Naive B cell (primary cell): ENCODE results near the gene GARS1. TPM values are rescaled to one million over a fixed set of nuclear protein-coding genes. Genes with fewer than 3 reads are reported as not detected.
"Not testable (repeated sequence)": the region's sequence is repeated elsewhere in the genome, so short reads cannot be mapped to it uniquely, and the experiment has no call there.

Source experiments
- ATAC-seq, 2 donors: fragments of 150-1000 bp; cut with Tn5 transposase; 2 replicates each; pipeline ENCODE4 v1.10.0; 2021; ENCODE audit warnings: low read depth in 2 of 2, mild to moderate bottlenecking in 2 of 2, moderate library complexity in 2 of 2
- DNase-seq: peaks from one replicate; pipeline ENCODE4 v3.0.0; 2022
- H3K27ac Mint-ChIP-seq, 6 donors: one replicate each; pipeline ENCODE4 v1.8.0; 2020 to 2022; ENCODE audit warnings: mild to moderate bottlenecking in 6 of 6, mixed read lengths in 6 of 6, moderate library complexity in 5 of 6, inconsistent platforms in 2 of 6
- H3K27me3 Mint-ChIP-seq, 3 donors: one replicate each; pipeline ENCODE4 v1.8.0; 2021 to 2022; ENCODE audit warnings: mixed read lengths in 3 of 3, mild to moderate bottlenecking in 1 of 3
- H3K36me3 Mint-ChIP-seq, 2 donors: one replicate each; pipeline ENCODE4 v1.8.0; 2020 to 2022; ENCODE audit warnings: mixed read lengths in 2 of 2, inconsistent platforms in 1 of 2, mild to moderate bottlenecking in 1 of 2
- H3K4me1 Mint-ChIP-seq, 3 donors: one replicate each; pipeline ENCODE4 v1.8.0; 2020 to 2022; ENCODE audit warnings: mixed read lengths in 3 of 3, inconsistent platforms in 1 of 3, mild to moderate bottlenecking in 1 of 3, moderate library complexity in 1 of 3
- H3K4me3 Mint-ChIP-seq, 8 donors: one replicate each; pipeline ENCODE4 v1.8.0; 2020 to 2022; ENCODE audit warnings: mild to moderate bottlenecking in 8 of 8, mixed read lengths in 8 of 8, moderate library complexity in 8 of 8, inconsistent platforms in 2 of 8
- H3K9me3 Mint-ChIP-seq, 7 donors: one replicate each; pipeline ENCODE4 v1.8.0; 2020 to 2022; ENCODE audit warnings: mixed read lengths in 7 of 7, mild to moderate bottlenecking in 5 of 7, inconsistent platforms in 2 of 7, moderate library complexity in 1 of 7
- polyA plus RNA-seq, 6 donors: library from polyadenylated mRNA; unstranded; fragments of 300-500 nt; fragmentation: Illumina TruSeq; gene quantifications; one replicate each; pipeline ENCODE4 v1.2.3, GENCODE V29; 2021; ENCODE audit warnings: low read depth in 6 of 6

GARS1 gene
- polyA plus RNA-seq, 6 donors from 2014 or later = 46.9 to 72.4 (median 55.9) TPM

- DNase-seq (no peak), ATAC-seq (no peak)
- Mint-ChIP-seq H3K9me3 (no peaks in the 10 kb centered on the region), H3K4me1 (peaks cover 0 to 6% (median 5%) of the 10 kb centered on the region in 3 donors), H3K36me3 (peaks cover 11 to 21% of the 10 kb centered on the region in 2 donors), H3K27me3 (no peaks in the 10 kb centered on the region), H3K27ac (no peak overlapping the region), H3K4me3 (no peak overlapping the region)
These were observed 21.6 kb downstream of the GARS1 start for GRCh38 chr7:30616318-30616717.

GRCh38 chr7:30617359-30617758, 22.7 kb downstream of the GARS1 start:
- no peak for ATAC-seq
- H3K36me3 Mint-ChIP-seq = peaks cover 20 to 26% of the 10 kb centered on the region in 2 donors
- no peak overlapping the region for H3K27ac Mint-ChIP-seq
- no peaks in the 10 kb centered on the region for H3K27me3 Mint-ChIP-seq
- DNase-seq = no peak
- H3K9me3 Mint-ChIP-seq = no peaks in the 10 kb centered on the region
- no peak overlapping the region for H3K4me3 Mint-ChIP-seq
- H3K4me1 Mint-ChIP-seq = peaks cover 0 to 6% (median 5%) of the 10 kb centered on the region in 3 donors

GRCh38 chr7:30618080-30618676, 23.5 kb downstream of the GARS1 start:
- DNase-seq (no peak), ATAC-seq (no peak)
- Mint-ChIP-seq H3K4me1 (peaks cover 0 to 5% (median 5%) of the 10 kb centered on the region in 3 donors), H3K36me3 (peaks cover 19 to 21% of the 10 kb centered on the region in 2 donors), H3K4me3 (no peak overlapping the region), H3K9me3 (no peaks in the 10 kb centered on the region), H3K27ac (no peak overlapping the region), H3K27me3 (no peaks in the 10 kb centered on the region)

- Mint-ChIP-seq H3K27ac (peak overlapping the region in 1 of 6 donors; percentile 88), H3K36me3 (peaks cover 14 to 29% of the 10 kb centered on the region in 2 donors)
These were observed 24.3 kb downstream of the GARS1 start for GRCh38 chr7:30618961-30619360.

DNA sequence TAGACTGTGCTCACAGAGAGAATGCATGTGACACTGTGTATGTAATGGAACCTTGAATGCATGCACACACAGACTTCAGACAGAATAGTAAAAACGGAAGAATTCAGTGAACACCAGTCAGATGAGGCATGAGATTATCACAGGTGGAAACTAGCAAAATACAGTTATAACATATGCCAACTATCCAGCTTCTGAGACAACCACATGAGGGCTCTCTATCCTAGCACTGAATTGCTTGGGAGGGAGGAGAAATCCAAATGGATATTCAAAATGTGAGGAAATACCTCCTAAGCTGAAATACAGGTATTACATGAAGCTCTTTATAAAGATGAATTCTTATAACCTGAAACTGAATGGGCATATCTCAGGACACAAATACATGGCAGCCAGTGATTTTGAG, 30.6 kb downstream of the GARS1 start:
- DNase-seq (no peak), ATAC-seq (no peak)
- H3K4me1 Mint-ChIP-seq = no peaks in the 10 kb centered on the region
- no peaks in the 10 kb centered on the region for H3K27me3 Mint-ChIP-seq
- H3K4me3 Mint-ChIP-seq = no peak overlapping the region
- peaks cover 18 to 37% of the 10 kb centered on the region in 2 donors for H3K36me3 Mint-ChIP-seq
- no peaks in the 10 kb centered on the region for H3K9me3 Mint-ChIP-seq
- no peak overlapping the region for H3K27ac Mint-ChIP-seq

More at GRCh38 chr7:30618961-30619360, 24.3 kb downstream of the GARS1 start:
- Mint-ChIP-seq H3K4me1 (no peaks in the 10 kb centered on the region), H3K27me3 (no peaks in the 10 kb centered on the region), H3K9me3 (no peaks in the 10 kb centered on the region), H3K4me3 (no peak overlapping the region)
- ATAC-seq (no peak), DNase-seq (no peak)

DNA sequence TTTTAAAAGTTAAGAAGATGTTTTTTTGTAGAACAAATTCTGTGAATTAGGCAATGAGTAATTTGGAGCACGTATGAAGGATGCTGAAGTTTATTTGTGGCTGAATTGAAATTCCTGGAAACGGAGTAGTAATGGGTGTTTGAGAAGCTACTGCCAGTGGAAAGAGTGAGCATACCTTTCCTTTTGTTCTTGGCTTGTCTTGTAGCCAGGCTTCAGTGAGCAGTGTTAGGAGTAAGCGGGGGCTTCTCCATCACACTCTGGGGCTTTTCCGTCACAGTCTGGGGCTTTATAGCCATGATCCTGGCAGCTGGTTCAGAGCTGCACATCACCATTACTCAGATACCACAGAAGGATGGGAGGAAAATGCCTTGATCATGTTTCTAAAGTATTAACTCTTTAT, 32.3 kb downstream of the GARS1 start:
- H3K4me3 Mint-ChIP-seq = no peak overlapping the region
- H3K4me1 Mint-ChIP-seq = no peaks in the 10 kb centered on the region
- H3K27ac Mint-ChIP-seq = peak overlapping the region in 1 of 6 donors; percentile 44
- H3K9me3 Mint-ChIP-seq = no peaks in the 10 kb centered on the region
- ATAC-seq = no peak
- DNase-seq = no peak
- H3K27me3 Mint-ChIP-seq = no peaks in the 10 kb centered on the region
- peaks cover 16 to 29% of the 10 kb centered on the region in 2 donors for H3K36me3 Mint-ChIP-seq

DNA sequence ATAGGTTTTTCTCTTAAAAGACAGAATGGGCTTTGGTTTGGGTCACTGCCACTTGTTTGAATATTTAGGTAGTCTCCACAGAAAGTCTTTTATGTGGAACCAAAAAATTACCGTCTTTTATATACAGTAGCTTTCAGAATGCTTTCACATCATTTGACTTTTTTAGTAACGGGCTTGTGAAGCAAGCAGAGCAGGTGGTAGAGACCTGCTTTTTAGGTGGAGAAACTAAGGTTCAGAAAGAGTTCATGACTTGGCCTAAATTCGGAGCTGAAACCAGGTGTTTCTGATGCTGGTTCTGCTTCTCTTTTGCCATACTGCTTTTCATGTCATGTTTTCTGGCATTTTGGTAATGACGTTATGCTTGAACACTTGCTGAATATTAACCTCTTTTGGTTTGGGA, 36.3 kb downstream of the GARS1 start:
- ATAC-seq = no peak
- Mint-ChIP-seq H3K36me3 (peaks cover 36 to 43% of the 10 kb centered on the region in 2 donors), H3K9me3 (no peaks in the 10 kb centered on the region), H3K27ac (no peak overlapping the region), H3K4me3 (no peak overlapping the region), H3K4me1 (no peaks in the 10 kb centered on the region), H3K27me3 (no peaks in the 10 kb centered on the region)
- DNase-seq = no peak

- Mint-ChIP-seq H3K4me1 (no peaks in the 10 kb centered on the region), H3K36me3 (peaks cover 36 to 43% of the 10 kb centered on the region in 2 donors), H3K27me3 (no peaks in the 10 kb centered on the region), H3K27ac (peak overlapping the region in 2 of 6 donors; percentile 69 to 76), H3K9me3 (no peaks in the 10 kb centered on the region), H3K4me3 (no peak overlapping the region)
- no peak for DNase-seq
- no peak for ATAC-seq
These were observed 38.5 kb downstream of the GARS1 start for GRCh38 chr7:30633223-30633622.

- DNase-seq = no peak
- Mint-ChIP-seq H3K27ac (no peak overlapping the region), H3K4me3 (no peak overlapping the region), H3K9me3 (no peaks in the 10 kb centered on the region), H3K27me3 (no peaks in the 10 kb centered on the region), H3K36me3 (peaks cover 28 to 35% of the 10 kb centered on the region in 2 donors), H3K4me1 (no peaks in the 10 kb centered on the region)
- no peak for ATAC-seq
These were observed 39.5 kb downstream of the GARS1 start for GRCh38 chr7:30634193-30634626.

DNA sequence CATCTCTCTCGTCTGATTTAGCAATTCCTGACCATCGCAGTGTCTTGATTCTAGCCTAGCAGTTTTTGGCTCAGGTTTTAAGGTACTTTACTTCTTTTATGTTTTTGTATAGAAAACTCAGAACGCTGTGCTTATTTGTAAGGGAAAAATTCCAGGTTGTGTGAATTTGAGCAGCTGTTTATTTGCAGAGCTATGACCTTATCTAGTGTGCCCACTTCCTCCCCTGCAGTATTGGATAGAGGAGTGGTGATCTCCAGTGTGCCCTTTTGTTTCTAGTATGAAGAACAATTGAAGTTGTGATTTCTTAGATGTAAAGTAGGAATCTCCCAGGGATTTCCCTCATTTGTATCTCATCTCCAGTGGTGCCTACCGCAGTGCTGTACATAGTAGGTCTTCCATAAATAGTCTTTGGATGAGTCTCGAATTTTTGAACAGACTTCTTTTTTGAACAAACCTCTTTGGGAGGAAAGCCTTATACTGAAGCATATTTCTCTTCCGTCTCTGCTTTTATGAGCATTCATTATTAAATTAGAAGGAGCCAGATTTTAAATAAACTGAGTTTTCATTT, 40.0 kb downstream of the GARS1 start:
- Mint-ChIP-seq H3K9me3 (no peaks in the 10 kb centered on the region), H3K4me3 (no peak overlapping the region), H3K36me3 (peaks cover 27 to 33% of the 10 kb centered on the region in 2 donors), H3K4me1 (no peaks in the 10 kb centered on the region), H3K27me3 (no peaks in the 10 kb centered on the region), H3K27ac (no peak overlapping the region)
- DNase-seq = no peak
- ATAC-seq = no peak

DNA sequence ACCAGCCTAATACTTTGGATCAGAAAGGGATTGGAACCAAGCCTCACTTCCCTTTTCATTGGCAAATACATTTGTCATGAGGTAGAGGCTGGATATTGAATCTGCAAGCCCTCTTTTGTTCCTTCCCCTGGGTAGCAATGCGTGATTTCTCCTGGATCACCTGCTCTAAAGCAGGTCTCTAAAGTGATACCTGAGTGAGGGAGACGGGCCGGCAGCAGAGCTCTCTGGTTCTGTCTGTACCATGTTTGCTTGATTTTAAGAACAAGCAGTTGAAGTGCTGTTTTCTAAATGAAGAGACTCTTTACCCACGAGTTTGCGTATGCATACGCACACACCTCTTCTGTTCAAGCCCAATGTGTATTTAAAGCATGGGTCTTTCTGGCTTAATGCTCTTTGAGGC, 41.1 kb downstream of the GARS1 start:
- Mint-ChIP-seq H3K9me3 (no peaks in the 10 kb centered on the region), H3K4me3 (no peak overlapping the region), H3K27ac (no peak overlapping the region), H3K27me3 (no peaks in the 10 kb centered on the region), H3K36me3 (peaks cover 27 to 33% of the 10 kb centered on the region in 2 donors), H3K4me1 (no peaks in the 10 kb centered on the region)
- ATAC-seq (no peak), DNase-seq (no peak)

GRCh38 chr7:30642322-30642721, 47.6 kb downstream of the GARS1 start:
- peaks cover 0 to 12% of the 10 kb centered on the region in 2 donors for H3K36me3 Mint-ChIP-seq
- not testable (repeated sequence) for DNase-seq, ATAC-seq, H3K27ac Mint-ChIP-seq, H3K4me3 Mint-ChIP-seq, H3K9me3 Mint-ChIP-seq, H3K27me3 Mint-ChIP-seq, H3K4me1 Mint-ChIP-seq

- Mint-ChIP-seq H3K27me3 (no peaks in the 10 kb centered on the region), H3K9me3 (no peaks in the 10 kb centered on the region), H3K4me3 (no peak overlapping the region), H3K27ac (no peak overlapping the region), H3K36me3 (peaks cover 0 to 12% of the 10 kb centered on the region in 2 donors), H3K4me1 (peaks cover 0 to 2% (median 0%) of the 10 kb centered on the region in 3 donors)
- ATAC-seq = no peak
- DNase-seq = no peak
These were observed 48.1 kb downstream of the GARS1 start for GRCh38 chr7:30642789-30643188.

DNA sequence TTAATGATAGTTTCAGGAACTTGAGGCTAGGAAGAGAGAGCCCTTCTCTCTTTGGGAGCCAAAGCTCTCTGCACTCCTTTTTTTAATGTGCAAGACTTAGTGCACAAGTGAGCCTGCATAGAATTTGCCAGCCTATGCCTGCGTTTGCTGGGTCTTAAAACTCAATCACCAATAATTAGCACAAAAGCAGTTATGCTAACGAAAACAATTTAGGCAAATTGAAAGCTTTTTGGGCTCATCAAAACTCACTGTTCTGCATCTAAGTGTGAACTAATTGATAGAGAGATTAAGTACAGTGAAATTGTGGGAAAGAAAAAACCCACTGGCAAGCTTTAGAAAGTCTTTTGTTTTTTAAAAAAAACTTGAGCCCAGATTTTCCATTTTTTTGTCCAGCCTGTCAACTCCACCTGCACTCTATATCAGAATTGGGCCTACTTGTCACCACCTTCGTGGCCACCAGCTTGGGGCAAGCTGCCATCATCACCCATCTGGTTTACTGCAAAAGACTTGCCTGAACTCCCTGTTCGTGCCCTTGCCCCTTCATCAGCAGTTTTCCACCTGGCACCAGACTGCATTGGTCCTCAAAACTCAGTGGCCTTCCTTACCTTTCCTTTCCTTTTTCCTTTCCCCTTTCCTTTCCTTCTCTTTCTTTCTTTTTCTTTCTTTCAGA, 49.7 kb downstream of the GARS1 start:
- DNase-seq = no peak
- Mint-ChIP-seq H3K36me3 (peaks cover 0 to 12% of the 10 kb centered on the region in 2 donors), H3K27ac (peak overlapping the region in 1 of 6 donors; percentile 70), H3K27me3 (no peaks in the 10 kb centered on the region), H3K4me3 (no peak overlapping the region), H3K4me1 (peaks cover 0 to 2% (median 0%) of the 10 kb centered on the region in 3 donors), H3K9me3 (no peaks in the 10 kb centered on the region)
- ATAC-seq = no peak
